ENCODE data around the gene CFAP410.
A peak's percentile ranks its signal among the peaks of the same experiment; 100 is the strongest.

Gene CFAP410

DNA sequence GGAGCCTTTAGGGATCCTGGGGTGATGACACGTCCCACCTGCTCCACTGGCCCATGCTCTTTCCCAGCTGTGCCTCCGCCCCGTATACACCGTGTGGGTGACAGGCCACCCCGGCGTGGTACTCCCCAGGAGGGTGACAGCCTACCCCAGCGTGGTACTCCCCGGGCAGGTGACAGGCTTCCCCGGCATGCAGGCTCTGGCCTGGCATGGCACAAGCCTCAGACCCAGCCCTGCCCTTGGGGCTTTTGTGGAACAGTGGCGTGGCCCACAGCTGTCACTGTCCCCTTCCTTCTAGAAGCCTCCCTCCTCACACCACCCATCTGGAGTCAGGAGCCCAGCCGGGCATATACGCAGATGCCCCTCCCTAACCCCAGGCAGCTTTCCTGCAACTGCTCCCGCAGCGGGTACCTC is 44.0 kb downstream of the CFAP410 start:
- no peak overlapping the region for H3K4me3 ChIP-seq (ENCODE audit: control insufficient read depth, low read depth, low read length)
- TF ChIP-seq, protein P1, sequence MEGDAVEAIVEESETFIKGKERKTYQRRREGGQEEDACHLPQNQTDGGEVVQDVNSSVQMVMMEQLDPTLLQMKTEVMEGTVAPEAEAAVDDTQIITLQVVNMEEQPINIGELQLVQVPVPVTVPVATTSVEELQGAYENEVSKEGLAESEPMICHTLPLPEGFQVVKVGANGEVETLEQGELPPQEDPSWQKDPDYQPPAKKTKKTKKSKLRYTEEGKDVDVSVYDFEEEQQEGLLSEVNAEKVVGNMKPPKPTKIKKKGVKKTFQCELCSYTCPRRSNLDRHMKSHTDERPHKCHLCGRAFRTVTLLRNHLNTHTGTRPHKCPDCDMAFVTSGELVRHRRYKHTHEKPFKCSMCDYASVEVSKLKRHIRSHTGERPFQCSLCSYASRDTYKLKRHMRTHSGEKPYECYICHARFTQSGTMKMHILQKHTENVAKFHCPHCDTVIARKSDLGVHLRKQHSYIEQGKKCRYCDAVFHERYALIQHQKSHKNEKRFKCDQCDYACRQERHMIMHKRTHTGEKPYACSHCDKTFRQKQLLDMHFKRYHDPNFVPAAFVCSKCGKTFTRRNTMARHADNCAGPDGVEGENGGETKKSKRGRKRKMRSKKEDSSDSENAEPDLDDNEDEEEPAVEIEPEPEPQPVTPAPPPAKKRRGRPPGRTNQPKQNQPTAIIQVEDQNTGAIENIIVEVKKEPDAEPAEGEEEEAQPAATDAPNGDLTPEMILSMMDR (conservative IDR thresholded peaks at IDR 0.05; ENCODE audit: control insufficient read depth, insufficient read depth, low read depth, low read length) = no peak
- no peak for DNase-seq (ENCODE audit: low read depth)

DNA sequence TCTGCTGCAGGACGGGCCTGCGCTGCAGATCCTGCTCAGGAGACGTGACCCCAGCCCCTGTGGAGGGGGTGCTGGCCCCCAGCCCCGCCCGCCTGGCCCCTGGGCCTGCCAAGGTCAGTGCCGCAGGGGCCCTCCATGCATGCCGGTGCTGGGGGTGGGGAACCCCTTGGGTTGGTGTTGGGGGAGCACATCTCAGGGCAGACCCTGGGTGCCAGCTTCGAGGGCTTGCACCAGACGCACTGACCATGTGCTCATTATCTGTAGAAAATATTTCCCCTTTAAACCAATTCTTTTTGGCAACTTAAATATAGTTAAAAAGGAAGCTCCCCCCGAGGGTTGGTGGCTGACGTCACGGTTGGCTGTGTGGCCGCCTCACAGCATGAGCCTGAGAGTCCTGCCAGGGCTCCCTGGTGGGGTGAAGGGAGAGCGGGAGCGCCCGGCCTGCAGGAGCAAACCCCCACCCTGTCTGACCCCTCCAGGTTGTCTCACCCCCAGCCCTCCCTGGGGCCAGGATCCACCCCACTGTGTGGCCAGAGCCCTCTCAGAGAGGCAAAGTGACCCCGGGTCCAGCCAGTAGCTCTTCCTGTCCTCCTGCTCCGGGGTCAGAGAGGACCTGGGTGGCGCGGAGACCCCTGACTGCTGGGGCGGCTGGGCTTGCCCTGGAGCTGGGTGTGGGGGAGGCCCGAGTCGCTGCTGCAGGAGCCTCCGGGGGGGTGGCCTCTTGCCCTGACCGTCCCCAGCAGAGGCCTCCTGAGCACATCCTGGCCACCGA is 44.6 kb downstream of the CFAP410 start:
- TF ChIP-seq, protein P1 (conservative IDR thresholded peaks at IDR 0.05; ENCODE audit: control insufficient read depth, insufficient read depth, low read depth, low read length) = no peak
- no peak overlapping the region for H3K4me3 ChIP-seq (ENCODE audit: control insufficient read depth, low read depth, low read length)
- DNase-seq (ENCODE audit: low read depth) = peak; percentile 68

DNA sequence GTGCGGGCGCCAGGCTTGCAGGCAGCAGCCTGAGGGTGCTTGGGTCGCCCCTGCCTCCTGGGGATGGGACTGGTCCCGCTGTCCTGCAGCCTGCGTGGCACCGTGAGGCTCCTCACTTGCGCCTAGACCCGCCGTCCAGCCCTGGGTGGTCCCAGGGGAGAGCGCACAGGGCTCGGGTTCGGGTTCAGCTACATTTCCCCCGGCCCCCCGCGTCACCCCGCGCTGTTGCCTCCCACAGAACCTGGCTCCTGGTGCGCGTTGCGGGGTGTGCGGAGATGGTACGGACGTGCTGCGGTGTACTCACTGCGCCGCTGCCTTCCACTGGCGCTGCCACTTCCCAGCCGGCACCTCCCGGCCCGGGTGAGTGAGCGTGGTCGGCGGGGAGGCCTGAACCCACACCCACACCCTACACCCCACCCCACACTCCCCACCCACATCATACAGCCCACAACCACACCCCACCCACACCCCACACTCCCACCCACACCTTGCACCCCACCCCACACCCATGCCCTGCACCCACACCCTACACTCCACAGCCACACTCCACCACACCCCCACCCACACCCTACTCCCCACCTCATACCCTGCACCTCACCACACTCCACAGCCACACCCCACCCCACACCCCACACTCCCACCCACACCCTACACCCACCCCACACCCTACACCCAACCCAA is 45.5 kb downstream of the CFAP410 start:
- TF ChIP-seq, protein P1 (conservative IDR thresholded peaks at IDR 0.05; ENCODE audit: control insufficient read depth, insufficient read depth, low read depth, low read length) = no peak
- H3K4me3 ChIP-seq (ENCODE audit: control insufficient read depth, low read depth, low read length) = no peak overlapping the region
- no peak for DNase-seq (ENCODE audit: low read depth)

DNA sequence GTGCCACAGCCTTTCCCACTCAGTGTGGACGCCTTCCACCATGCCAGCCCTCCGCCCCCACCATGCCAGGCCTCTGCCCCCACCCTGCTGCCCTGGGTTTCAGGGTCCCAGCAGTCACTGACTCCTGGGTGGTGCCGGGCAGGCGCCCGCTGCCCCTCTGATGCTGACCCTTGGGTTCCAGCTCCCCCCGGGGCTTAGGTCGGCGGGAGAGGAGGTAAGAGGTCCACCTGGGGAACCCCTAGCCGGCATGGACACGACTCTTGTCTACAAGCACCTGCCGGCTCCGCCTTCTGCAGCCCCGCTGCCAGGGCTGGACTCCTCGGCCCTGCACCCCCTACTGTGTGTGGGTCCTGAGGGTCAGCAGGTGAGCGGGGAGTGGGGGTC is 46.4 kb downstream of the CFAP410 start:
- TF ChIP-seq, protein P1 (conservative IDR thresholded peaks at IDR 0.05; ENCODE audit: control insufficient read depth, insufficient read depth, low read depth, low read length) = no peak
- H3K4me3 ChIP-seq (ENCODE audit: control insufficient read depth, low read depth, low read length) = no peak overlapping the region
- no peak for DNase-seq (ENCODE audit: low read depth)

DNA sequence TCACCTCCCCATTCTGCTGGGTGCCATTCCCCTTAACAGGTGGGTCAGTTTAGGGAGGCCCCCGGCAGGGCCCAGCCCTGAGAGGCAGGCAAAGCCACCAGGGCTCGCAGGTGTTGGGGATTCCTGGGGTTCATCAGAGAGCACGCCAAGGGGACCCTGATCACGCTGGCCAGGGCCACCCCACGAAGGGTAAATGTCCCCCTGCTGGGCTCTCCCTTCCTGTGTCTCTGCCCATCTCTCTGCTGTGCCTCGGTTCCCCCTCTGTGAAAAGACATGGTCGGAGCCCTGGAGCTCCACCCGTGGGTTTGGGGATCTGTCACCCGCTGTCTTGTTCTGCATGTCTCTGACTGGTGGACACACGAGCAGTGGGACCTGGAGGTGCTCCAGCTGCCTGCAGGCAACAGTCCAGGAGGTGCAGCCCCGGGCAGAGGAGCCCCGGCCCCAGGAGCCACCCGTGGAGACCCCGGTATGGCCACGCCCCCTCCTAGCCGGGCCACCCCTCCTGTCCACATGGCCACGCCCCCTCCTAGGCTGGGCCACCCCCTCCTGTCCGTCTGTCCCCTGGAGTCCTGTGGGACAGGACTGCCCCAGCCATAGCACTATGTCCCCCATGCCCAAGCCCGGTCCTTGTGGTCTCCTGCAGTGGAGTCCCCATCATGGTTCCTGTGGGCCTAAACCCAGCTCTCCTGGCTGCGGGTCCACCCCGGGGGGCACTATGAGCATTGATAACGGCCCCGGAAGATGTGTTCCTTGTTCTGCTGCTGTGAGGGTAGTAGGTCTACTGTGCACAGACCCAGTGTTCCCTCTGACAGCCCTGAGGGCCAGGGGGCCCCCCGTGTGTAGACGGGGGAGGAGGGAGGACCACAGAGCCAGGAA is 47.0 kb downstream of the CFAP410 start:
- no peak overlapping the region for H3K4me3 ChIP-seq (ENCODE audit: control insufficient read depth, low read depth, low read length)
- TF ChIP-seq, protein P1 (conservative IDR thresholded peaks at IDR 0.05; ENCODE audit: control insufficient read depth, insufficient read depth, low read depth, low read length) = no peak
- no peak for DNase-seq (ENCODE audit: low read depth)

DNA sequence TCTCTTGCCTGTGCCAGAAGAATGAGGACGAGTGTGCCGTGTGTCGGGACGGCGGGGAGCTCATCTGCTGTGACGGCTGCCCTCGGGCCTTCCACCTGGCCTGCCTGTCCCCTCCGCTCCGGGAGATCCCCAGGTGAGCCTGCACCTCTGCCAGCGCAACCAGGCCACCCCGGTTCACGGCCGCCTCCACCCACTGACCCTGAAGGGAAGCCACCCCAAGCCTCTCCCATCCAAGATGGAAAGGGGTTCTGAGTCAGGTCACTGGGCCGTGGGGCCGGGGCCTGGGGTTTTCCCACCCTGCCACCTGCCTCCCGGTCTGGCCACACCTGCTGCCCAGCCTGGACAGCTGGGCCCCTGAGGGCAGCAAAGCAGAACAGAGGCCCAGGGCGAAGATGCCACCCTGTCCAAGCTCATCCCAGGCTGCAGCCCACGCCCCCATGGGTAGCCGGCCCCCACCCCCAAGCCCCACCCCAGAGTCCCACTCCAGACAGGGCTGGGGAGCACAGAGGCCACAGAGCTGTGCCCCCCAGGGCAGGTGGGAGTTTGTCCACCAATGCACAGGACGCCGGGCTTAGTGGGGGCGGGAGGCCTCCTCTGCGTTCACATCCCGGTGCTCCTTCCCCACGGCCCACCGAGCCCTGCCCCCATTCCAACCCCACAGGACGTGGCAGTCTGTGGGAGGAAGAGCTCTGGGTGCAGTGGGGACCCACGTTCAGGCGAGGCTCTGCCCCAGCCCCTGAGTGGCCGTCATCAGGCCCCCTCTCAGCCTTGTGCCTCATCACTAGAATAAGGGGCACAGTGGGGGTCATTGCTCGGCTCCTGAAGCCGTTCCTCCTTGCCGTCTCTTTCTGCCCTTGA is 47.9 kb downstream of the CFAP410 start:
- no peak overlapping the region for H3K4me3 ChIP-seq (ENCODE audit: control insufficient read depth, low read depth, low read length)
- no peak for DNase-seq (ENCODE audit: low read depth)
- TF ChIP-seq, protein P1 (conservative IDR thresholded peaks at IDR 0.05; ENCODE audit: control insufficient read depth, insufficient read depth, low read depth, low read length) = no peak
